ENCODE measurements around the gene GSTT4. TPM values are rescaled to one million over a fixed set of nuclear protein-coding genes. Genes with fewer than 3 reads are reported as not detected.
"Not testable (repeated sequence)": the region's sequence is repeated elsewhere in the genome, so short reads cannot be mapped to it uniquely, and the experiment has no call there.

GSTT4 gene
- polyA plus RNA-seq, 4 donors, result not detected

DNA sequence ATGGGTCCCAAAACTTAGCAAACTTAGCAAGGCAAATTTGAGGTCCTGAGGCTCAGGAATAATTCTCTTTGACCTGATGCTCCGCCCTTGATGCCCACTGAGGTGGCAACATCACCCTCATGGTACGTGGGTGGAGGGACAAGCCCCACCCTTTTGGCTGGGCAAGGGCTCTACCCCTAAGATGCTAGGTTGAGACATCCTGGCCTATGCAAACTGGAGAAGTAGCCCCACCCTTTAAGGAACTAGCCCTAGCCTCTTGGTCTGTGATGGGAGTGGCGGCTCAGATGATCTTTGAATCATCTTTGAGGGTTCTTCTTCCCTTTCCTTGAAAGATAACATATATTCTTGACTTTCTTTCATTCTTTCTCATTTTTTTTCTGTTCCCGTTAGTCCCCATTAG is 38.7 kb upstream of the GSTT4 start:
- DNase-seq (no peak), FAIRE-seq (no peak)
- 88 to 92% (median 91%) methylated on average over 4 of the region's 4 CpGs for whole genome bisulfite sequencing, 3 donors
- H3K27ac ChIP-seq (ENCODE audit: low read depth in 1 of 3, low read length in 2 of 3), result no peak overlapping the region
- H3K9me3 ChIP-seq (ENCODE audit: control insufficient read depth in 2 of 2, insufficient read depth in 1 of 2, low read depth in 1 of 2, low read length in 1 of 2), result no peaks in the 10 kb centered on the region
- H3K27me3 ChIP-seq (ENCODE audit: control insufficient read depth in 3 of 3, insufficient read depth in 3 of 3, low read length in 3 of 3), result no peaks in the 10 kb centered on the region
- peaks cover 13 to 60% (median 21%) of the 10 kb centered on the region in 3 donors for H3K36me3 ChIP-seq (ENCODE audit: control insufficient read depth in 3 of 3, insufficient read depth in 2 of 3, low read depth in 1 of 3, low read length in 3 of 3)
- H3K4me1 ChIP-seq (ENCODE audit: control insufficient read depth in 3 of 3, insufficient read depth in 2 of 3, low read depth in 1 of 3, low read length in 2 of 3), result no peaks in the 10 kb centered on the region
- no peak overlapping the region for H3K4me3 ChIP-seq (ENCODE audit: low read depth in 1 of 3, low read length in 3 of 3)

DNA sequence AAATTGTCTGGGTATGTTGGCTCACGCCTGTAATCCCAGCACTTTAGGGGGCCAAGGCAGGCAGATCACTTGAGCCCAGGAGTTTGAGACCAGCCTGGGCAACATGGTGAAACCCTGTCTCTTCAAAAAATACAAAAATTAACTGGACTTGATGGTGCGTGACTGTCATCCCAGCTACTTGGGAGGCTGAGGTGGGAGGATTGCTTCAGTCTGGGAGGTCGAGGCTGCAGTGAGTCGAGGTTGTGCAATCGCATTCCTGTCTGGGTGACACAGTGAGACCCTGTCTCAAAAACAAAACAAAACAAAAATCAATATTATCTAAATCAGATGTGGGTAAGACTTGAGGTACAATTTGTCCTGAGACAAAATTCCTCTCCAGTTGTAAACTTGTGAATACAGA is 38.2 kb upstream of the GSTT4 start:
- not testable (repeated sequence) for H3K27ac ChIP-seq (ENCODE audit: low read depth in 1 of 3, low read length in 2 of 3)

DNA sequence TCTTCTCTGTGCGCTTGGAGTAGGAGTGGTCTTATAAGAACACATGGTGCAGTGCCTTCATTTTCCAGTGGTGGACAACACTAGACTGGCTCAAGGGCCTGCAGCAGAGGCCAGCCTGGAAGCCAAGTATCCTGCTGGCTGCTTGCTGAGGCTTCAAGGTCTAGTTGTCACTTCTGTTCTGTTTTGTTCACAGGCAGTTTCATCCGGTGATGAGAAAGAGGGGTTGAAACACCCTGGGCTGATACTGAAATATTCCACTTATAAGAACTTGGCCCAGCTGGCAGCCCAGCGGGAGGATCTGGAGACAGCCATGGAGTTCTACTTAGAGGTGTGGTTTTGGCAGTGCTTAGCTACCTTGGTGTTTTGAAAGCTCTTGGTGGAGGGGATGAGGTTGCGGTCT is 35.7 kb upstream of the GSTT4 start:
- DNase-seq, result no peak
- Histone ChIP-seq H3K27ac (ENCODE audit: low read depth in 1 of 3, low read length in 2 of 3) (no peak overlapping the region), H3K27me3 (ENCODE audit: control insufficient read depth in 3 of 3, insufficient read depth in 3 of 3, low read length in 3 of 3) (no peaks in the 10 kb centered on the region), H3K36me3 (ENCODE audit: control insufficient read depth in 3 of 3, insufficient read depth in 2 of 3, low read depth in 1 of 3, low read length in 3 of 3) (peaks cover 17 to 71% (median 19%) of the 10 kb centered on the region in 3 donors), H3K4me3 (ENCODE audit: low read depth in 1 of 3, low read length in 3 of 3) (no peak overlapping the region), H3K9me3 (ENCODE audit: control insufficient read depth in 2 of 2, insufficient read depth in 1 of 2, low read depth in 1 of 2, low read length in 1 of 2) (no peaks in the 10 kb centered on the region), H3K4me1 (ENCODE audit: control insufficient read depth in 3 of 3, insufficient read depth in 2 of 3, low read depth in 1 of 3, low read length in 2 of 3) (no peaks in the 10 kb centered on the region)
- WGBS, 3 donors, result 83 to 97% (median 94%) methylated on average over 4 of the region's 4 CpGs
- FAIRE-seq, result no peak

More for the DNA sequence above, 38.2 kb upstream of the GSTT4 start:
- peaks cover 14 to 60% (median 18%) of the 10 kb centered on the region in 3 donors for H3K36me3 ChIP-seq (ENCODE audit: control insufficient read depth in 3 of 3, insufficient read depth in 2 of 3, low read depth in 1 of 3, low read length in 3 of 3)
- not testable (repeated sequence) for H3K27me3 ChIP-seq (ENCODE audit: control insufficient read depth in 3 of 3, insufficient read depth in 3 of 3, low read length in 3 of 3); FAIRE-seq; H3K4me1 ChIP-seq (ENCODE audit: control insufficient read depth in 3 of 3, insufficient read depth in 2 of 3, low read depth in 1 of 3, low read length in 2 of 3); DNase-seq; H3K4me3 ChIP-seq (ENCODE audit: low read depth in 1 of 3, low read length in 3 of 3); H3K9me3 ChIP-seq (ENCODE audit: control insufficient read depth in 2 of 2, insufficient read depth in 1 of 2, low read depth in 1 of 2, low read length in 1 of 2)
- 90 to 92% (median 91%) methylated on average over 5 of the region's 5 CpGs for WGBS, 3 donors

DNA sequence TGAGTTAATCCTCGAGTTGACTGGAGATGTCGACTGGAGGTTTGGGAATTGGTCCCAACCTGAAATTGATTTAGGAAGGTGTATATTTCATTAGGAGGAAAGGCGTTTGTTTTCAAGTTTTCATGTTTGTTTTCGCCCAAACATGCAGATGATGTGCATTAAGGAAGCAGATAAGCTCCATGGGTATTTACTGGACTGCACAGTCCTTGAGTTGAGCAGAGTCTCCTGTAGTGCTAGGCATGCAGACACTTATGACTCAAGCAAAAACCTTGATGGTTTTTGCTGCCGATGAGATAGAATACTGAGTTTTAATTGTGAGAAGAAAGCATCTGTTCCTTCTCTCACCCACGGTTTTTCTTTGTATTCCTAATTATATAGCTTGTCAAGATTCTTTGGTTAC is 33.8 kb upstream of the GSTT4 start:
- no peak for FAIRE-seq
- H3K4me1 ChIP-seq (ENCODE audit: control insufficient read depth in 3 of 3, insufficient read depth in 2 of 3, low read depth in 1 of 3, low read length in 2 of 3), result no peaks in the 10 kb centered on the region
- 87 to 91% (median 90%) methylated on average over 6 of the region's 6 CpGs for WGBS, 3 donors

DNA sequence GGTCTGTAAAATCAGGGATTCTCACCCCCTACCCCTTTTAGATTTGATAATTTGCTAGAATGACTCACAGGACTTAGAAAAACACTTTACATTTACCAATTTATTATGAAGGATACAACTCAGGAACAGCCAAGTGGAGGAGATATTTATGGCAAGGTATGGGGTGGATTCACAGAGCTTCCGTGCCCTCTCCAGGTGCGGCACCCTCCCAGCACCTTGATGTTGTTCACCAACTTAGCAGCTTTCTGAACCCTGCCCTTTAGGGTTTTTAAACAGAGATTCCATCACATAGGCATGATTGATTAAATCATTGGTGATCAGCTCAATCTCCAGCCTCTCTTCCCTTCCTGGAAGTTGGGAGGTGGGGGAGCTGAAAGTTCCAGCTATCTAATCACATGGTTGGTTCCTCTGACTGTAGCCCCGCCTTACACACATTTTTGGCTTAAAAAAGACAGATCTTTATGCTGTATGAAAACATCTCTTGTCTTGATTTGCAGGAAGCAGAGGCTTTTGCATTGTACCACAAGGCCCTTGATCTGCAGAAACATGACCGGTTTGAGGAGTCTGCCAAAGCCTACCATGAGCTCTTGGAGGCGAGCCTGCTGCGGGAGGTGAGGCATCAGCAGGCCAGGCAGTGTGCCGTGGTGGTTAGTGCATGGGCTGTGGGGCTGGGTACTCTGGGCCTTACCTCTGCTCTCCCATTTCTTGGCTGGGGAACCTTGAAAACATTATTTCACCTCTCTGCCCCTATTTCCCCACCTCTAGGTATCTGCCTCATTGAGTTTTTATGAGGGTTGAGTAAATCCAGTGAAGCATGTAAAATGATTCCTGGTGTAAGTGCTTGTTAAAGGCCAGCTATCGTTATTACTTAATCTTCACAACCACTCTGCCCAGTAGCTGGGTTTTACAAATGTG is 32.9 kb upstream of the GSTT4 start:
- DNase-seq, result no peak
- no peak overlapping the region for H3K27ac ChIP-seq (ENCODE audit: low read depth in 1 of 3, low read length in 2 of 3)
- no peak for FAIRE-seq
- H3K9me3 ChIP-seq (ENCODE audit: control insufficient read depth in 2 of 2, insufficient read depth in 1 of 2, low read depth in 1 of 2, low read length in 1 of 2), result no peaks in the 10 kb centered on the region
- WGBS, 3 donors, result 87 to 97% (median 92%) methylated on average over 8 of the region's 8 CpGs
- H3K4me1 ChIP-seq (ENCODE audit: control insufficient read depth in 3 of 3, insufficient read depth in 2 of 3, low read depth in 1 of 3, low read length in 2 of 3), result no peaks in the 10 kb centered on the region
- no peaks in the 10 kb centered on the region for H3K27me3 ChIP-seq (ENCODE audit: control insufficient read depth in 3 of 3, insufficient read depth in 3 of 3, low read length in 3 of 3)
- peaks cover 16 to 62% (median 17%) of the 10 kb centered on the region in 3 donors for H3K36me3 ChIP-seq (ENCODE audit: control insufficient read depth in 3 of 3, insufficient read depth in 2 of 3, low read depth in 1 of 3, low read length in 3 of 3)
- no peak overlapping the region for H3K4me3 ChIP-seq (ENCODE audit: low read depth in 1 of 3, low read length in 3 of 3)

More for the DNA sequence above, 33.8 kb upstream of the GSTT4 start:
- H3K9me3 ChIP-seq (ENCODE audit: control insufficient read depth in 2 of 2, insufficient read depth in 1 of 2, low read depth in 1 of 2, low read length in 1 of 2), result no peaks in the 10 kb centered on the region
- no peak overlapping the region for H3K4me3 ChIP-seq (ENCODE audit: low read depth in 1 of 3, low read length in 3 of 3)
- no peak overlapping the region for H3K27ac ChIP-seq (ENCODE audit: low read depth in 1 of 3, low read length in 2 of 3)
- peaks cover 17 to 69% (median 17%) of the 10 kb centered on the region in 3 donors for H3K36me3 ChIP-seq (ENCODE audit: control insufficient read depth in 3 of 3, insufficient read depth in 2 of 3, low read depth in 1 of 3, low read length in 3 of 3)
- no peak for DNase-seq
- H3K27me3 ChIP-seq (ENCODE audit: control insufficient read depth in 3 of 3, insufficient read depth in 3 of 3, low read length in 3 of 3), result no peaks in the 10 kb centered on the region

DNA sequence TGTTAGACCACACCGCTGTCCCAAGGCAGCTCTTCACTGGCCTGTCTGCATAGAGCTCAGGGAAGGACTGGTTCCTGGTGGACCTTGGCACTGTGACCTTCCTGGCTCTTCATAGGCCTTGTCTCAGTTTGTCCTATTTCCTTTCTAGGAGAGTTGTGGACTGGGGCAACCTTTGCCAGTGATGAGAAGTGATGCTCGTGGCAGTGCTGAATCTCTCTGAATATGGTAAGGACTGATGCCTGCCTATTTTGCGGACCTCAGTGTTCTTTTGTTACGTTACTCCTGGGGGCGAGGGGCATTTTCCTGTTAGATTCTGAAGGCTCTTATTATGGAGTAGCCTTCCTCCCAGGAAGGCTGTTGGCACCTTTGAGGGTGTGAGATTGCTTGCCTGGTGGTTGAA is 30.0 kb upstream of the GSTT4 start:
- no peak for FAIRE-seq
- 91 to 95% (median 91%) methylated on average over 5 of the region's 5 CpGs for WGBS, 3 donors
- no peak overlapping the region for H3K4me3 ChIP-seq (ENCODE audit: low read depth in 1 of 3, low read length in 3 of 3)
- H3K4me1 ChIP-seq (ENCODE audit: control insufficient read depth in 3 of 3, insufficient read depth in 2 of 3, low read depth in 1 of 3, low read length in 2 of 3), result no peaks in the 10 kb centered on the region
- H3K27me3 ChIP-seq (ENCODE audit: control insufficient read depth in 3 of 3, insufficient read depth in 3 of 3, low read length in 3 of 3), result no peaks in the 10 kb centered on the region
- H3K27ac ChIP-seq (ENCODE audit: low read depth in 1 of 3, low read length in 2 of 3), result no peak overlapping the region
- DNase-seq, result no peak
- peaks cover 6 to 53% (median 7%) of the 10 kb centered on the region in 3 donors for H3K36me3 ChIP-seq (ENCODE audit: control insufficient read depth in 3 of 3, insufficient read depth in 2 of 3, low read depth in 1 of 3, low read length in 3 of 3)
- H3K9me3 ChIP-seq (ENCODE audit: control insufficient read depth in 2 of 2, insufficient read depth in 1 of 2, low read depth in 1 of 2, low read length in 1 of 2), result no peaks in the 10 kb centered on the region

DNA sequence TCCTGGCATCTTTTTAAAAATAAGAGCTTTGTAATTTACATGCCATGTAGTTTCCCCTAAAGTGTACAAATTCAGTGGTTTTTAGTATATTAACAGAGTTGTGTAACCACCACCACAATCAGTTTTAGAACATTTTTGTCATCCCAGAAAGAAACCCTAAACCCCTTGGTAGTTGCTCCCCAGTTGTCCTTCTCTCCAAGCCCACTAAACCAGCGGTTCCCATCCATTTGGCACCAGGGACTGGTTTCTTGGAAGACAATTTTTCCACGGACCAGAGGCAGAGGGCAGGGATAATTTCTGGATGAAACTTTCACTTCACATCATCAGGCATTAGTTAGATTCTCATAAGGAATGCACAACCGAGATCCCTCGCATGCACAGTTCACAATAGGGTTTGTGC is 28.5 kb upstream of the GSTT4 start:
- Histone ChIP-seq H3K36me3 (ENCODE audit: control insufficient read depth in 3 of 3, insufficient read depth in 2 of 3, low read depth in 1 of 3, low read length in 3 of 3) (peaks cover 3 to 45% (median 6%) of the 10 kb centered on the region in 3 donors), H3K4me3 (ENCODE audit: low read depth in 1 of 3, low read length in 3 of 3) (no peak overlapping the region), H3K27ac (ENCODE audit: low read depth in 1 of 3, low read length in 2 of 3) (no peak overlapping the region), H3K27me3 (ENCODE audit: control insufficient read depth in 3 of 3, insufficient read depth in 3 of 3, low read length in 3 of 3) (no peaks in the 10 kb centered on the region), H3K4me1 (ENCODE audit: control insufficient read depth in 3 of 3, insufficient read depth in 2 of 3, low read depth in 1 of 3, low read length in 2 of 3) (no peaks in the 10 kb centered on the region), H3K9me3 (ENCODE audit: control insufficient read depth in 2 of 2, insufficient read depth in 1 of 2, low read depth in 1 of 2, low read length in 1 of 2) (no peaks in the 10 kb centered on the region)
- FAIRE-seq (no peak), DNase-seq (no peak)
- 81 to 89% (median 85%) methylated on average over 4 of the region's 4 CpGs for WGBS, 3 donors

DNA sequence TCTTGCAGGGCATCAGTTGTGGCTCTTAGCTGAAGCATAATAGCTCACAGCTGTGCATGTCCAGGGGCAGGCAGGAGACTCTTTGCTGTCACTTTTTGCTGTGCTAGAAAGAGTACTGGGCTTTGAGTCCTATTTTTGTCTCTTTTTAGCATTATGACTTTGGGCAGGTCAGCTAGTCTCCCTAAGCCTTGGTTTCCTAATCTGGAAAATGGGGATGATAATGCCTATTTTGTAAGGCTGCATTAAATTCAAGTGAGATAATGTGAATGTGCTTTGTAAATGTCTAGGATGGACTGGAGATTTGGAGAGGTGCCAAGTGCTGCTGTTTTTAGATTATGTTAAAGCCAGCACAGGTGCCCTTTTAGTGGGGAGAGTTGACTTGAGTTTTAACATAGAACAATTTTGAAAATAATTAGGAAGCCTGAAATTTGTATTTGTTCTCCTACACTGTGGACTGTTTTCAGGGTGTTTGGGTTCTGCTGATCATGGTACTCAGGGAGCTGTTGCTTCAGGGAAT is 25.0 kb upstream of the GSTT4 start:
- H3K4me1 ChIP-seq (ENCODE audit: control insufficient read depth in 3 of 3, insufficient read depth in 2 of 3, low read depth in 1 of 3, low read length in 2 of 3), result no peaks in the 10 kb centered on the region
- no peak overlapping the region for H3K4me3 ChIP-seq (ENCODE audit: low read depth in 1 of 3, low read length in 3 of 3)
- H3K36me3 ChIP-seq (ENCODE audit: control insufficient read depth in 3 of 3, insufficient read depth in 2 of 3, low read depth in 1 of 3, low read length in 3 of 3), result peaks cover 0 to 25% (median 0%) of the 10 kb centered on the region in 3 donors
- H3K27ac ChIP-seq (ENCODE audit: low read depth in 1 of 3, low read length in 2 of 3), result no peak overlapping the region
- DNase-seq, result no peak
- FAIRE-seq, result no peak
- H3K9me3 ChIP-seq (ENCODE audit: control insufficient read depth in 2 of 2, insufficient read depth in 1 of 2, low read depth in 1 of 2, low read length in 1 of 2), result no peaks in the 10 kb centered on the region
- H3K27me3 ChIP-seq (ENCODE audit: control insufficient read depth in 3 of 3, insufficient read depth in 3 of 3, low read length in 3 of 3), result no peaks in the 10 kb centered on the region
